Hematopoietic multipotent progenitor cell treated with erythropoietin and hydrocortisone succinate and interleukin-3 and kit ligand, for 15 days (in vitro differentiated cells): ENCODE measurements around the gene MCM7.
A peak's percentile ranks its signal among the peaks of the same experiment; 100 is the strongest.

Source experiments
- DNase-seq: peaks from one replicate; pipeline ENCODE4 v3.0.0-alpha.2; 2015; ENCODE audit warnings: low spot score

MCM7 gene

DNA sequence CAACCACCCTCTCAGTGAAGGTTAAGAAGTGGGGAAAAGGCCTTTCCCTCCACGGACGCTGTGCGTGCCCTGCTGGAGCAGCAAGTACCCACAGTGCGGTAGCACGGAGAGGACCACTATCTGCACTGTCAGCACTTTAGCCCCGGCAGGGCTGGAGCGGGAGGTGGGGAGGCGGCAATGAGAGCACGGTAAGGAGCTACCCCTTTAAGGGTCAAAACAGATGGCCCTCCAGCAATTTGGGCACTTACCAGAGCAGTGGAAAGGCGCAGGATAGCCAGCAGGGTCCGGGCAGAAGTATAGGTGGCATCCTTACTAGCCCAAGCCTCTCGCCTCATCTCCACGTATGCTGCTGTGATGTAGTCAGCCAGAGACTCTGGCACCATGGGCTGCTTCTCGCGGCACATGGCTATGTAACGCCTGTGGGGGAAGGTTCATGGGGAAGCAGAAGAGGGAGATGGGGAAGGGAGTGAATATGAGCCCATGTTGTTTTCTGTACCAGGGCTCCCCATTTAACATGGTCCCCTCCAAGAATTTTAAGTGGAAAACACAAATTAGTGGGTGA, 7.2 kb downstream of the MCM7 start:
- DNase-seq: no peak

DNA sequence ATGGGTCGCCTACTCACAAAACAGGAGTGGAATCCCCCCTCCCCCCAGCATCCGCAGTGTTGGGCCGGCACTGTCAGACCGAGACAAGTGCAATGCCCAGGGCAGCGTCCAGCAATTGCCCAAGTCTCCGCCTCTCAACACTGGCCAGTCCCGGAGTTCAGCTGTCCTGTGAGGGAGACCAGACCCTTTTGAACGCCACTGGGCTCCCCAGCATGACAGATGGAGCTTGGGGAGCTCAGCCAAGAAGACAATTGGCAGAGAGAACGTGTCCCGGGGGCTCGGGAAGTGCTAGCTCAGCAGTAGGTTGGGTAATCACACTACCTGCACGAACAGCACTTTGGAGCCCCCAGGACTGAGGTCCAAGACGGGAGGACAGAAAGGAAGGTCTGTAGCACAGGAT, 7.7 kb downstream of the MCM7 start:
- DNase-seq: no peak

DNA sequence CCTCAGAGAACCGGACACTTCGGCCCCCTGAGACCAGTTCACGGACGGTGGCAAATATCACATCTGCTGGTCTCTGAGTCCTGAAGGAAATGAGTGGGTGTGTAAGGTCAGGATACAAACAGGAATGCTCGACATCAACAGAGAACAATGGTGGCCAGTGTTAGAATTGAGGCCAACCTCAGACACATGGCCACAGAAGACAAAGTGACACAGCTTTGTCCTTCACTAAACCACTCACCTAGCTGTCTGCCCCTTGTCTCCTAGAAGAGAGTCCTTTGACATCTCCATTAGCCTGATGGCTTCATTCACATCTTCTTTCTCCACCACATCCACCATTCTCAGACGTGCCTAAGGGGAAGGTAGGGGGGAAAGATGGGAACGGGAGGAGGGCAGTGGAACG, 8.1 kb downstream of the MCM7 start:
- no peak for DNase-seq

DNA sequence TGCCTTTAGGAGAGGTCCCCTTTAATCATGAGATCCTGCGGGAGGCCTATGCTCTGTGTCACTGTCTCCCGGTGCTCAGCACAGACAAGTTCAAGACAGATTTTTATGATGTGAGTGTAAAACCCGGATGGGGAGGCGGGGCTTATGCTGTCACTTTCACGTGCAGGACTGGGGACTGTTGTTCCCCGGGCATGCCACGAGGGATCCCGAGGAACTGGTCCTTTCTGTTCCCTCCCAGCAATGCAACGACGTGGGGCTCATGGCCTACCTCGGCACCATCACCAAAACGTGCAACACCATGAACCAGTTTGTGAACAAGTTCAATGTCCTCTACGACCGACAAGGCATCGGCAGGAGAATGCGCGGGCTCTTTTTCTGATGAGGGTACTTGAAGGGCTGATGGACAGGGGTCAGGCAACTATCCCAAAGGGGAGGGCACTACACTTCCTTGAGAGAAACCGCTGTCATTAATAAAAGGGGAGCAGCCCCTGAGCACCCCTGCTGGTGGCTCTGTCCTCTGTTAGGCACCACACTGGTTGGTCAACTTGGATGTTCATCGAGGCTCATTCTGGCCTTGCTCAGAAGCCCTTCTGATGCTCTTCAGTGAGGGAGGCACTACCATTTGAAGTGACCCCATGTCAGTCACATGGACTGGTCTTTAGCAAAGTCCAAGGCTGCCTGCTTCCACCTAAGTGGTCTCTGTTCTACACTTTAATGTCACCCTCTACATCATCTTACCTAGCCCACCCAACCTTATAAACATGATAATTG, 9.6 kb downstream of the MCM7 start:
- no peak for DNase-seq

DNA sequence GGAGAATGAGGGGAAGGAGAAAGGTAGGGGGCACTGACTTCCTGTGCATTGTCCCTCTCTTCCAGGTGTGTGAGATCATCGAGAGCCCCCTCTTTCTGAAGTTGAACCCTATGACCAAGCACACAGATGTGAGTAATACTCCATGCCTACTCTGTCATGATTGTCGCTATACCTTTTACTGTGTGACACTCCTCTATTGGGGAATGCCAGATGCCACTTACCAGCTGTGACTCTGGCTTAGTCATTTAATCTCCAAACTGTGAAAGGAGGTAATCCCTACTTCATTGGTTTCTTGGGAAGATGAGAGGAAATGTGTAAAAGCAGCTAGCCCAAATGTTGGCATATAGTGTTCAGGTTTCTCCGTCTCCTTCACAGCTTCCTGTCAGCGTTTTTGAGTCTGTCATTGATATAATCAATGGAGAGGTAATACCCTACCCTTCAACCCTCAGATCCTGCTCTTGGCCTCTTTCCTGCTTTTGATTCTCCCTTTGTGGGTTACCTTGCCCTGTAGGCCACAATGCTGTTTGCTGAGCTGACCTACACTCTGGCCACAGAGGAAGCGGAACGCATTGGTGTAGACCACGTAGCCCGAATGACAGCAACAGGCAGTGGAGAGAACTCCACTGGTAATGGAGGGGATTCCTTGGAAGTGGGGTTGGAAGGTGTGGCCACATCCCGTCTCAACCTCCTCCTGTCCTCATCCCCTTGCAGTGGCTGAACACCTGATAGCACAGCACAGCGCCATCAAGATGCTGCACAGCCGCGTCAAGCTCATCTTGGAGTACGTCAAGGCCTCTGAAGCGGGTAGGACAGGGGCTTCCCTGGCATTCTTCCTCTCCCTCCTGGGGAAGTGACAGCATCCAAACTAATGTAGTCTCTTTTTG, 10.4 kb downstream of the MCM7 start:
- DNase-seq: no peak

DNA sequence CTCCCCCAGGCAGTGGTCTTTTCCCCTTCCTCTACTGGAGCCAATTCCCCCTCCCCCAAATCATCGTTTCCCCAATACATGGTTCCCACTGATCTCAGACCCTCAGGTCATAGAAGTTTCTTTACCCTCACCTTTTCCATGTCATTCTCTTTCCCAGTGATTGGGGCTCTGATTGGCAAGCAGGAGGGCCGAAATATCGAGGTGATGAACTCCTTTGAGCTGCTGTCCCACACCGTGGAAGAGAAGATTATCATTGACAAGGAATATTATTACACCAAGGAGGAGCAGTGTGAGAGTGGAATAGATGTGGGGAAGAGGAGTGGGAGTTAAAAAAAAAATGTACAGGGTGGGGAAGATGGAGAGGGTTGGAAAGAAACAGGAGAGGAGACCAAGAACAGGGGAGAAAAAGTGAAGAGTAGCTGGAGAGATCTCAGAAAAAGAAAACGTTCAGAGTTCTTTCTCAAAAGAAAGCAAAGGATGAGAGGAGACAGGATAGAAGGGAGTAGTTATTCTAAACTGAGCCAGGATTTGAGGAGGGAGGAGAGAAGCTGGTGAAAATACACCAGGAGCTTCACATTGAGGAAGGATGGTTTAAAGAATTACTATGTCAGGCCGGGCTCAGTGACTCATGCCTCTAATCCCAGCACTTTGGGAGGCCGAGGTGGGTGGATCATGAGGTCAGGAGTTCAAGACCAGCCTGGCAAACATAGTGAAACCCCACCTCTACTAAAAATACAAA, 11.6 kb downstream of the MCM7 start:
- DNase-seq: no peak

DNA sequence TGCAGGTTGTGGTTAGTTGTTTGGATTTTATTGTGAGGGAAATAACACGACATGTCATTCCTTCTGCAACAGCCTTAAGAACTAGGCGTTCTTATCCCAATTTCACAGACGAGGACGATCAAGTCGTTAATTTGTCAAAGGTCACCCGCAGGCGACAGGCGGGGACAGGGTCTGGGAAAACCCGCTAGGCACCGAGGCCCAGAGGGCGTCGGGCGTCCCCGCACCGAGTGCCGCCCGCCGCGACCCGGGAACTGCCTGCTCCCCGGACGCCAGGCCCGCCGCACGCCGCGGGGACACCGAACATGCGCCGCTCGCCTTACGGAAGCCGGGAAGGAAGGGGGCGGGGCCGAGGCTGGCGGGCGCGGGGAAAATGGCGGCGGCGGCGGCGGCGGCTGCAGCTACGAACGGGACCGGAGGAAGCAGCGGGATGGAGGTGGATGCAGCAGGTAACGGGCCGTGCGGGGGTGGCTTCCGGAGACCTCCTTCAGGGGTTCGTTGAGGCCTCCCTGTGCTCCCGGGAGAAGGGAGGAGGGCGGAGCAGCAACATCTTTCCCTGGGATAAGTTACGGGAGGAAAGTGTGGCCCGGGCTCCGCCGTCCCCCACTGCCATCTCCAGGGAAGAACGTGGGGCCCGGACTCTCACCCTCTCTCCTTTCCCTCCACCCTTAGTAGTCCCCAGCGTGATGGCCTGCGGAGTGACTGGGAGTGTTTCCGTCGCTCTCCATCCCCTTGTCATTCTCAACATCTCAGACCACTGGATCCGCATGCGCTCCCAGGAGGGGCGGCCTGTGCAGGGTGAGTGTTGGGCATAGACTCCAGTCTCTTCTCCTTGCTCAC, 12.4 kb downstream of the MCM7 start, which contains the start of gene COPS6:
Gene COPS6 (plus strand): TSS at position 349 of the 837 bp plus-strand sequence. CDS start 22 bp downstream, at position 371.
- peak; percentile 82 for DNase-seq

DNA sequence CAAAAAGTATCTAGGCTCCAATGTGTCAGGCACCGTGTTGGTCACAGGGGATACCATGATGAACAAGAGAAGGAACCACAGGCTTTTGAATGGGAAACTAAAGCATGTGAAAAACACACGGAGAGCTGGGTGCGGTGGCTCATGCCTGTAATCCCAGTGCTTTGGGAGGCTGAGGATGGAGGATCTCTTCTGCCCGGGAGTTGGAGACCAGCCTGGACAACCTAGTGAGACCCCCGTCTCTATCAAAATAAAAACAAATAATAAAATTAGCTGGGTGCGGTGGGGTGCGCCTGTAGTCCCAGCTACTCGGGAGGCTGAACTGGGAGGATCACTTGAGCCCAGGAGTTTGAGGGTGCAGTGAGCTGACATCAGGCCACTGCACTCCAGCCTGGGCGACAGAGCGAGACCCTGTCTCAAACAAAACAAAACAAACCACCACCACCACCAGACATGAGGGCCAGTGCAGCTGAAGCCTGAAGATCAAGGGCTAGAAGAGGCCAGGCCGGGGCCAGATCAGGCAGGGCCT, 13.0 kb downstream of the MCM7 start:
- no peak for DNase-seq

DNA sequence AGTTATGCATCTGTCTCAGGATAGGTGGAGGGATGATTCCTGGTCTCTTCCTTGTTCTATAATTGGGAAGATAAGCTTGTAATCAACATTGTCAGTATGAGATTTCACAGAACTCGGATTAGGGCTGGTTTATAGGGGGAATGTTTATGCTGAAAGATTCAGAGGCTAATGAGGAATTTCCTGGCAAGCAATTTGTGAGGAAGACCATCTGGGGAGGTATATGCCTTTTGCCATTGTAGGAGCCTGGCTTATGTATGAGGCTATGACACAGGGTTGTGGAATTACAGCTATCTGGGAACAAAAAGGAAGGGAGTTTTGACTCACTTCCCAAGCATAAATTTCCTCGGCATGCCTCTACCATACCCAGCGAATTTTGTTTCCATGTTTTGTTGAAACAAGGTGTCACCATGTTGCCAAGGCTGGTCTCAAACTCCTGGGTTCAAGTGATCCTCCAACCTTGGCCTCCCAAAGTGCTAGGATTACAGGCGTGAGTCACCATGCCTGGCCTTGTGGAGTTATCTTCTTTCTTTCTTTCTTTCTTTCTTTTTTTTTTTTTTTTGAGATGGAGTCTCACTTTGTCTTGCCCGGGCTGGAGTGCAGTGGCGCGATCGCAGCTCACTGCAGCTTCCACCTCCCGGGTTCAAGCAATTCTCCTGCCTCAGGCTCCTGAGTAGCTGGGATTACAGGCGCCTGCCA, 14.0 kb downstream of the MCM7 start:
- no peak for DNase-seq

DNA sequence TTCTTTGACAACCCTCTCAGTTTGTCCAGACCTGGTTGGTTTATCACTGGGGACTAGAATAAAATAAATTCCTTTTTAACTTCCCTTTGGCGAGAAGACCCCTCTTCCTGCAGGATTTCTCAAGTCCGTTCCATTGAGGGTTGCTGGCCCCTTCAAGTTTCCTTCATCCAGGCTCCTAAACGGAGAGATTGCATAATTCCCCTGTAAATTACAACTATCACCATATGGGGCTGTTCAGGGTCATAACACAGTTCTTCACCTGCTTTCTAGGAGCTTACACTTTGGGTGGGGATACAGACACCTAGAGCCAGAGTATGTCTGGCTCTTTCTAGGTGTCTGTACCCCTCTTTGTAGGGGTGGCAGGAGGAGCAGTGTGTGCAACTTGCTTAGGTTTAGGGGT, 15.7 kb downstream of the MCM7 start:
- no peak for DNase-seq

DNA sequence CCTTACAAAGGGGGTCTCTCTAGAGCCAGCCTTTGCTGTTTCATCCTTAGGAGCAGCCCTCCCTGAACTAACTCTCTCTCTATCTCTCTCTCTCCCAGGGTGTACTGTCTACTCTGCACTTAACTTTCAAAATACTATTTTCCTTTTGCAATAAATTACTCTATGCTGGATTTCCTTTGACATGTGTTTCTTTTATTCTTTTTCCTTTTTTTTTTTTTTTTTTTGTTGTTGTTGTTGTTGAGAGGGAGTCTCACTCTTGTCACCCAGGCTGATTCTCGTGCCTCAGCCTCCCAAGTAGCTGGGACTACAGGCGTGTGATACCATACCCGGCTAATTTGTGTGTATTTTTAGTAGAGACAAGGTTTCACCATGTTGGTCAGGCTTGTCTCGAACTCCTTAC, 18.2 kb downstream of the MCM7 start:
- DNase-seq: no peak

DNA sequence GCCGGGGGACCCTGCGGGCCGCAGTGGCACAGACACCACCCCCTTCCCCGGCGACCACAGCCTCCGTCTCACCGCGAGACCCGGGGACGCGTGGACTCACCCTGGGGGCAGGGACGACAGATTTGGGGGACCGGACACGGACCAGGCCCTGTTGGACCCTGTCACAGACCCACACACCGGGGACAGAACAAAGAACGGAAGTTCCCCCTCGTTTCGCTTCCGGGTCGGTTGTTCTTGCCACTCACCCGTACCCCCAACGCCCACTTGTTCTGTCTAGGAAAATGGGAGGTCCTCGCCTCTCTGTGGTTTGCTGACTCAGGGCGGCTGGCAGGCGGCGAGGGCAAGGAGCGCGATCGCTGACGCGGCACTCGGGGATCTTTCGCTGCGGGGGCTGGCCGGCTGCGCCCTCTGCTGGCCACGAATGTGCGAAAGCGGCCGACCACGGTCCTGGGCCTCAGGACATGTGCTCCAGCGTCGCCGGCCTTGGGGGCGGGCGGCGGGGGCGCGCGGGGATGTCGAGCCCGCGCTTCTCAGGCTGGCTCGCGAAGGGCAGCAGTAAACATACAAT, 19.6 kb downstream of the MCM7 start, which contains the start of gene ZNF3:
Gene ZNF3 (minus strand): TSS at position 189 of the 568 bp plus-strand sequence. CDS start 4,366 bp downstream, outside the sequence.
- DNase-seq: peak; percentile 99

DNA sequence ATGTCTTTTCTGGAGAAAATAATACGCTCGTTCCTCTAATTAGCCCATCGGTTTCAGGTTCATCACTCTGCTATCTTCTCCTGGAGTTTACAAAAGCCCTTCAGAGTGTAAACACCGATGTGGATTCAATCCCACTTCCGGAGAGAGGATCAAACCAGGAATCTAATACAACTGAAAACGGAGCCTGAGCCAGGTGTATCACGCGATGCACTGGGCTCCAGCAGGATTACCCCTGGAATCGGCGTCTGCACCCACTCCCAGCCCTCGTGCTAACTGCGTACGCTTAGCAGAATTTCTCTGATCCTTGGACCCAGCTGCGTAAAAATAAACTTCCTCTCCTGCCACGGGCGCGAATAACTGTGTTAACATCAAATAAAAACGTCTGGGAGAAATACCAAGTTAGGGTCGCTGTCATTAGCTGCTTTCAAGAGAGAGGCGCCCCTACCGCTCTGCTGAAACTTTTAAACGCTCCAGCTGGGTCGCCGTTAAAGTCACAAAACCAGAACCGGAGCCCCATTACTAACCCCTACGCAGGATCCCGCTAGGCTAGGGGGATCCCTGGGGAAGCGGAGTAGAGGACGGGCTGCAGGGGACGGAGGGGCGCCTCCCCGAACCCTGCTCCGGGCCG, 20.2 kb downstream of the MCM7 start:
- DNase-seq: no peak

DNA sequence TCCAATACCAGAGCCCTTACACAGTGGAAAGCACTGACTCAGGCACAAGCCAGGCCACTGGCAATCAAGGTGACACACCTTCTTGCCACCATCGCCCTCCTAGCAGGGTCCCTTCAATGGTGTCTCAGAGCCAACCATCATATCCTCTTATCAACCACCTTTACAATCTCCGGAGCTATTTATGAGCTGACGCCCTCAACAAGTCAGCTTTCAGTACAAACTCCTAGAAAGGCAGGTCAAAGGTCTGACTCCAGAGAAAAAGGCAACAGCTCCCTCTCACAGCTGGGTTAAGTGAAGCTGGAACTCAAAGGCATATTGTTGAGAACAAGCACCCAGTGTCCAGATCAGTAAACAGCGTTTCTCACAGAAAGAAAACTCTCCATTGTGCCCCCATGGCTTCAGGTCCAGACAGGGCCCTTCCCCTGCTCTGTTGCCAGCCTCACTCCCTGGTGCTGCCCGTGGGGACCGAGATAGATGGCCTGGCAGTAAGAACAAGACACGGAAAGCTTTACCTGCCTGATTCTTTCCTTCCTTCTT, 22.1 kb downstream of the MCM7 start:
- DNase-seq: no peak

DNA sequence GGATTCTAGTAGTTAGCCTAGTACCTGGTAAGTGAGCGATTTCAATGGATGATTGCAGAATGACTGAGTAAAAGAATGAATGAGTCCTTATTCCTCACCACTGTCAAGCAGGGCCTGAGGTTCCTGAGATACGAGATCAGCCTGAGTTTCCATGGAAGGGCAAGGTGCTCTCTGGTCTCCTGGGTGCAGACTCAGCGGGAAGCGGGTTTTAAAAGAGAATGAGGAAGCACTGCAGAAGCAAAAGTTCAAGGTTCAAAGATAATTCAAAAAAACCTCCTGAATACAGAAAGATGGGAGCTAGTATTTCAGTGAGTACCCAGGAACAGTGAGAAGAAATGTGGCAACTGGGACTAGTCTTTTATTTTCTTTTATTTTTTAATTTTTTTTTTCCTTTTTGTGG, 24.0 kb downstream of the MCM7 start:
- DNase-seq: no peak

DNA sequence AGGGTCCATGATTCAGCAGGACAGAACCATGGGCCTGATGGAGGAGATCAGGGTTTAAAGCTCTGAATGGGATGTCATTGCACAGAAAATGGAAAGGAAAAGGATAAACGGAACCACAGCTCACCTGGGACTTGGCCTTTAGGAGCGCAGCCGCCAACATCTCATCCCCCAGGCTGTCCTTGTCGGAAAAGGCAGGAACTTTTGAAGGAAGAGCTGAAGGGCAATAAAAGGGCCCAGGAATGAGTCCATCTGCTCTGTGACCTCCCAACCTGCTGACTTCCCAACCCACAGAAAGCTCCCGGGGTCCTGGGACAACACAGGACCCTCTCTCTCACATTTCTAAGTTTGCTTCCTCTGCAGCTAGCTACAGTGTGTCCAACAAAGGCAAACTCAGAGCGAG, 25.8 kb downstream of the MCM7 start:
- no peak for DNase-seq

DNA sequence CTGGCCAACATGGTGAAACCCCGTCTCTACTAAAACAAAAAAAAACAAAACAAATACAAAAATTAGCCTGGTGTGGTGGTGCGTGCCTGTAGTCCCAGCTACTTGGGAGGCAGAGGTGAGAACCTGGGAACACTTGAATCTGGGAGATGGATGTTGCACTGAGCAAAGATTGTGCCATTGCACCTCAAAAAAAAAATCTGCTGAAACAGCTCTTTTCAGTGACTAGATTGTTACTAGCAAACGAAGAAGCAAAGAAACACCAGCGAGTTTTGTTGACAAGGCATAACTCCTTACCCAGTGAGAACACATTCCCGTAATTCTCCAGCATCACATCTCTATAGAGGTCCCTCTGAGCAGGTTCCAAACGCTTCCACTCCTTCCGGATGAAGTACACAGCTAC, 26.4 kb downstream of the MCM7 start:
- no peak for DNase-seq

DNA sequence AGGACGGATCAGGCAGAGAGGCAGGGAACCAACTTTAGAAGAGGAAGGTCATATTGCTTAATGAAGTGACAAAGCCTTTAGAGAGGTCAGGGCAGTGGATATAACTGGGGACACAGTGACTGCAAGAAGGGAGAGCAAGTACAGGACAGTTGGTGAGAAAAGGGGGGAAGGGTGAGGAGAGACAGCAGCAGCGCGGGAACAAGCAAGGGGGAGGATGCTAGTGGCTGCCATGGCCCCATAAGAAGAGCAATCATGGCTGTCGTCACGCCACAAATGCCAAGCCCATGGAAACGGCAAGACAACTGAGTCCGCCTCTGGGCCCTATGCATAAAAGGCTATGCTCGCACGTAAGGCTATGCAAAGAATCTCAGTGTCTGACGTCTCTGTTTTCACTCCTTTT, 28.7 kb downstream of the MCM7 start:
- DNase-seq: no peak
